RWPE2 (cell line): ENCODE results near the gene MYO7A.

ENCODE experiments used
- ATAC-seq: fragments of 200-7000 bp; cut with Tn5 transposase; 3 replicates; pipeline ENCODE4 v1.9.1; 2021; ENCODE audit warnings: low read depth
- DNase-seq: peaks from one replicate; pipeline ENCODE4 v3.0.0-alpha.2; 2020; ENCODE audit warnings: low spot score
- H3K27ac ChIP-seq: fragments of 450-650 bp; 2 replicates; pipeline ENCODE4 v1.5.1; 2017; ENCODE audit warnings: mild to moderate bottlenecking; ENCODE audit not compliant: poor library complexity, severe bottlenecking
- H3K27me3 ChIP-seq: fragments of 250-450 bp; sonication (Bioruptor Pico); 2 replicates; pipeline ENCODE4 v1.5.1; 2021; ENCODE audit warnings: mild to moderate bottlenecking, moderate library complexity; ENCODE audit not compliant: insufficient read depth, poor library complexity, severe bottlenecking
- H3K36me3 ChIP-seq: fragments of 250-450 bp; sonication (Bioruptor Pico); 2 replicates; pipeline ENCODE4 v1.5.1; 2020; ENCODE audit warnings: low read depth, mild to moderate bottlenecking, moderate library complexity
- H3K4me1 ChIP-seq: fragments of 250-450 bp; sonication (Bioruptor Pico); 2 replicates; pipeline ENCODE4 v1.5.1; 2021; ENCODE audit warnings: mild to moderate bottlenecking, moderate library complexity; ENCODE audit not compliant: insufficient read depth, poor library complexity, severe bottlenecking
- H3K4me3 ChIP-seq: fragments of 250-450 bp; sonication (Bioruptor Pico); 2 replicates; pipeline ENCODE4 v1.5.1; 2021; ENCODE audit warnings: mild to moderate bottlenecking, moderate library complexity; ENCODE audit not compliant: severe bottlenecking
- H3K9me3 ChIP-seq: fragments of 250-450 bp; sonication (Bioruptor Pico); 2 replicates; pipeline ENCODE4 v1.5.1; 2021; ENCODE audit warnings: mild to moderate bottlenecking, moderate library complexity; ENCODE audit not compliant: severe bottlenecking
- TF ChIP-seq, protein P1 (sequence below): fragments of 450-650 bp; IDR thresholded peaks from one replicate; pipeline ENCODE4 v1.5.1; 2017; ENCODE audit warnings: mild to moderate bottlenecking, moderate library complexity; ENCODE audit not compliant: poor library complexity, severe bottlenecking

MYO7A gene

GRCh38 chr11:77186302-77186701, 58.3 kb downstream of the MYO7A start:
- no peaks in the 10 kb centered on the region for H3K4me1 ChIP-seq
- ATAC-seq: no peak
- H3K27ac ChIP-seq: no peak overlapping the region
- no peaks in the 10 kb centered on the region for H3K27me3 ChIP-seq
- H3K9me3 ChIP-seq: no peaks in the 10 kb centered on the region
- TF ChIP-seq, protein P1, sequence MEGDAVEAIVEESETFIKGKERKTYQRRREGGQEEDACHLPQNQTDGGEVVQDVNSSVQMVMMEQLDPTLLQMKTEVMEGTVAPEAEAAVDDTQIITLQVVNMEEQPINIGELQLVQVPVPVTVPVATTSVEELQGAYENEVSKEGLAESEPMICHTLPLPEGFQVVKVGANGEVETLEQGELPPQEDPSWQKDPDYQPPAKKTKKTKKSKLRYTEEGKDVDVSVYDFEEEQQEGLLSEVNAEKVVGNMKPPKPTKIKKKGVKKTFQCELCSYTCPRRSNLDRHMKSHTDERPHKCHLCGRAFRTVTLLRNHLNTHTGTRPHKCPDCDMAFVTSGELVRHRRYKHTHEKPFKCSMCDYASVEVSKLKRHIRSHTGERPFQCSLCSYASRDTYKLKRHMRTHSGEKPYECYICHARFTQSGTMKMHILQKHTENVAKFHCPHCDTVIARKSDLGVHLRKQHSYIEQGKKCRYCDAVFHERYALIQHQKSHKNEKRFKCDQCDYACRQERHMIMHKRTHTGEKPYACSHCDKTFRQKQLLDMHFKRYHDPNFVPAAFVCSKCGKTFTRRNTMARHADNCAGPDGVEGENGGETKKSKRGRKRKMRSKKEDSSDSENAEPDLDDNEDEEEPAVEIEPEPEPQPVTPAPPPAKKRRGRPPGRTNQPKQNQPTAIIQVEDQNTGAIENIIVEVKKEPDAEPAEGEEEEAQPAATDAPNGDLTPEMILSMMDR: no peak
- no peak for DNase-seq
- H3K4me3 ChIP-seq: no peak overlapping the region
- H3K36me3 ChIP-seq: no peaks in the 10 kb centered on the region

DNA sequence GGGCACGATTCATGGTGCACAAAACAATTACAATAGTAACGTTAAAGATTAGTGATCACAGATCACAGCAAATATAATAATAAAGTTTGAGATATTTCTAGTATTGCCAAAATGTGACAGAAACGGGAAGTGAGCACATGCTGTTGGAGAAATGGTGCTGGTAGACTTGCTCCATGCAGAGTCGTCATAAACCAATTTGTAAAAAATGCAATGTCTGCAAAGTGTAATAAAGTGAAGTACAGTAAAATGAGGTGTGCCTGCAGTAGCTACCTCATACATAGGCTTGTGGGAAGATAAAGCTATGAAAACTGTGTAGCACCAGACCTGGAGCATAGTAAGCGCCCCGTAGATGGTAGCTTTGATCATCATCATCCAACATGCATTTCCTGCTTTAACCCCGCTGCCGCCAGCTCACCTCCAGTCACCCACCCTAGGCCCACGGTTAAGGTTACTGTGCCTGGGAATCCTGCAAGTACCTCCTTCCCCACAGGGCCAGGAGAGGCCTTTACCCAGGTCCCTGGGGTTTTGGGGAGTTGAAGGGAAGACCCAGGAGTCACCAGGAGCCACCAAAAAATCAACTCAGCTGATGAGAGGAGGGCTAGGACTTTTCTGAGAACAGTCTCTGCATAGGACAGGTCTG, 59.2 kb downstream of the MYO7A start:
- H3K36me3 ChIP-seq: no peaks in the 10 kb centered on the region
- ATAC-seq (no peak), DNase-seq (no peak)
- no peaks in the 10 kb centered on the region for H3K27me3 ChIP-seq
- no peaks in the 10 kb centered on the region for H3K9me3 ChIP-seq
- TF ChIP-seq, protein P1: no peak
- no peaks in the 10 kb centered on the region for H3K4me1 ChIP-seq
- no peak overlapping the region for H3K27ac ChIP-seq
- no peak overlapping the region for H3K4me3 ChIP-seq

DNA sequence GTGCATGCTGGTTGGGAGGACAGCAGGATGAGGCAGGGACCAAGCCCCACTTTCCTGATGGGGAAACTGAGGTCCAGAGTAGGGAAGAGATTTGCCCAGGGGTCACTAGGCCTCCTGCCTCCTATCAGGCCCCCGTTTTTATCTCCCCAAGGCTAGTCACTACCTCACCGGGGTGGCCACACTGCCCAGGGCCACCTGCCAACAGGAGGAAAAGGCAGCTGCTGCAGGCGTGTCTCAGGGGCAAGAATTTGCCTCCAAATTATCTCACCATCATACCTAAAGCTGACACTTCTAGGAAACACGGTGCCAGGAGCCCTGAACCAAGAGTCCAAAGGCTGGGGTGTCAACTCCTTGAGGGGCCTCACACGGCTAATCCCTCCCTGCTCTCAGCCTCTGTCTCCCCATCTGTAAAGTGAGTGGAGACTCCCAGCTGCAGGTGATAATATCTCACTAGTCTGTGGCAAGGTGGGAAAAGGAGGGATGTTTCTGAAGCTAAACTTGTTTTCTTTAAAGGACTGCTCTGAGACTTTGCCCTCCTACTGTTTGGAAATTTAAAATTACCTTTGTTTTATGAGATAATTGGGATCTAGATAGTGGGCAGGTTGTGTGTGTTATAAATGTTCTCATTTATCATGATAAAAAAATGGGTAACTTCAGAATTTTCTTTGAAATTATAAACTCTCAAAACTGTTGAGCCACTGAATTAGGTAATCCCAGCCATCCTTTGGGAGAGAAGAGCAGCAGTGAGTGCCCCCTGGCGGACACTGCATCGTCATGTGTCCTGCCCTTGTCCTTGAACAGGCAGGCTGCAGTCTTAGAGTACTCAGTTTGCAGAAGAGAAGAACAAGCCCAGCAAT, 60.0 kb downstream of the MYO7A start:
- no peaks in the 10 kb centered on the region for H3K36me3 ChIP-seq
- H3K27me3 ChIP-seq: no peaks in the 10 kb centered on the region
- peak; percentile 69 for ATAC-seq
- TF ChIP-seq, protein P1: peak; percentile 91
- H3K9me3 ChIP-seq: no peaks in the 10 kb centered on the region
- no peaks in the 10 kb centered on the region for H3K4me1 ChIP-seq
- H3K4me3 ChIP-seq: no peak overlapping the region
- DNase-seq: no peak
- no peak overlapping the region for H3K27ac ChIP-seq

DNA sequence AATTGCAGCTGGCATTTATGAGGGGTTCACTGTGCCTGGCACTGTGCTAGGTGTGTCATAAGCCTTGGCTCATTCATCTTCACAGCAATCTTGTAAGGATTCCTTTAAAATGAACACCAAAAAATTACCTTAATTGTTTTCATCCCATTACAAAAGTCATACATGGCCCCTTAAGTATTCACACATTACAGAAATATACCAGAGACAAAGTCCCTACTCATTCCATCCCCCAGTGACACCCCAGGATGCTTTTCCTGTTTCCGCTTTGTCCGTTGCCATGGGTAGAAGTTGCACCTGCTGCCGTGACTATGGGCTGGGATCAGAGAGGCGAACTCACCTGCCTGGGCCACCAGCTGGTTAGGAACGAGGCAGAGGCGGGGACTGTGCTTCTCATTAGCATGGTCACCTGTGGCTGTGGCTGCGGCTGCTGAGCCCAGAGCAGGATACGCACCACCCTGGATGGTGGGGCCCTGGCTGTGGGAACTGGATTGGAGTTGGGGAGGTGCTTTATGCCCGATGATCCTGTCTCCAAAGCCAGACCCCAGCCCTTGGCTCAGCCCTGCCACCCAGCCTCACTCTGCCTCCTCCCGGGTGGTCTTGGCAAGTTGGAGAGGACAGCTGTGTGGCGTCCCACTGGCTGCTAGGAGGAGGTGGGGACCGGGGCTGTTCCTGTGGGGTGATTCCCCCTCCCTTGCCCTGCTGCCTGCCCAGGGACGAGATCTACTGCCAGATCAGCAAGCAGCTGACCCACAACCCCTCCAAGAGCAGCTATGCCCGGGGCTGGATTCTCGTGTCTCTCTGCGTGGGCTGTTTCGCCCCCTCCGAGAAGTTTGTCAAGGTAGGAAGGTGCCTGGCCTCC, 60.8 kb downstream of the MYO7A start:
- DNase-seq (no peak), ATAC-seq (no peak)
- Histone ChIP-seq H3K9me3 (no peaks in the 10 kb centered on the region), H3K27ac (no peak overlapping the region), H3K4me1 (no peaks in the 10 kb centered on the region), H3K4me3 (no peak overlapping the region), H3K27me3 (no peaks in the 10 kb centered on the region), H3K36me3 (no peaks in the 10 kb centered on the region)
- TF ChIP-seq, protein P1: peak; percentile 69
